ENCODE measurements around the gene CALML5. TPM values are rescaled to one million over a fixed set of nuclear protein-coding genes. Genes with fewer than 3 reads are reported as not detected.

The CALML5 gene
- total RNA-seq, 1 donor from 2014 or later: not detected

DNA sequence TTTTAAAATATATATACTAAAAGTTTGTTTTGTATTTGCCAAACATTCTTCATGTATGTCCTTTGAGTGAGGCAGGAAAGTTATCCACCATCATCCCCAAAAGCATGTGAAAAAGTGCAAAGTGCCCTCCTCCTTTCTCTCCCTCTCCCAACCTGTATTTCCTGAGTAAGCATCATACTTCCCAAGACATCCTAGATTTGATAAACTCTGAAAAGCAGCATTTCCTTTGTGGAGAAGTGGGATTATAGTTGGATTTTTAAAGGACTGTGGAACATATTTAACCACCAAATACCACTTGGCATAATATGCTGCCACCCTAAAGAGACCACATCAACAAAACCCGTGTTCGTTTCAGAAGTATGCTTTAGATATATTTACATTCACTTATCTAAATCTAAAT, 50.1 kb downstream of the CALML5 start:
- no peaks in the 10 kb centered on the region for H3K9me3 Mint-ChIP-seq (ENCODE audit: unreplicated experiment)
- H3K27ac Mint-ChIP-seq (ENCODE audit: unreplicated experiment): no peak overlapping the region
- H3K4me3 Mint-ChIP-seq (ENCODE audit: unreplicated experiment): peak overlapping the region; percentile 50
- peaks cover 41% of the 10 kb centered on the region for H3K4me1 Mint-ChIP-seq (ENCODE audit: unreplicated experiment)
- no peaks in the 10 kb centered on the region for H3K27me3 Mint-ChIP-seq (ENCODE audit: unreplicated experiment)
- H3K36me3 Mint-ChIP-seq (ENCODE audit: unreplicated experiment): peaks cover 19% of the 10 kb centered on the region
- no peak for DNase-seq (ENCODE audit: extremely low spot score, unreplicated experiment)
- TF ChIP-seq, protein P1, sequence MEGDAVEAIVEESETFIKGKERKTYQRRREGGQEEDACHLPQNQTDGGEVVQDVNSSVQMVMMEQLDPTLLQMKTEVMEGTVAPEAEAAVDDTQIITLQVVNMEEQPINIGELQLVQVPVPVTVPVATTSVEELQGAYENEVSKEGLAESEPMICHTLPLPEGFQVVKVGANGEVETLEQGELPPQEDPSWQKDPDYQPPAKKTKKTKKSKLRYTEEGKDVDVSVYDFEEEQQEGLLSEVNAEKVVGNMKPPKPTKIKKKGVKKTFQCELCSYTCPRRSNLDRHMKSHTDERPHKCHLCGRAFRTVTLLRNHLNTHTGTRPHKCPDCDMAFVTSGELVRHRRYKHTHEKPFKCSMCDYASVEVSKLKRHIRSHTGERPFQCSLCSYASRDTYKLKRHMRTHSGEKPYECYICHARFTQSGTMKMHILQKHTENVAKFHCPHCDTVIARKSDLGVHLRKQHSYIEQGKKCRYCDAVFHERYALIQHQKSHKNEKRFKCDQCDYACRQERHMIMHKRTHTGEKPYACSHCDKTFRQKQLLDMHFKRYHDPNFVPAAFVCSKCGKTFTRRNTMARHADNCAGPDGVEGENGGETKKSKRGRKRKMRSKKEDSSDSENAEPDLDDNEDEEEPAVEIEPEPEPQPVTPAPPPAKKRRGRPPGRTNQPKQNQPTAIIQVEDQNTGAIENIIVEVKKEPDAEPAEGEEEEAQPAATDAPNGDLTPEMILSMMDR (IDR thresholded peaks at IDR 0.05): no peak

Other genes starting within 250 kb of the CALML5 start
- gene UCN3, start 134.6 kb downstream of the CALML5 start, total RNA-seq: not detected in 2 replicates
- not detected in 2 replicates for gene TUBAL3, start 94.7 kb downstream of the CALML5 start, total RNA-seq
- 11.3 and 14.5 TPM in 2 replicates for gene NET1, start 87.0 kb downstream of the CALML5 start, total RNA-seq
- not detected in 2 replicates for gene CALML3, start 25.4 kb upstream of the CALML5 start, total RNA-seq
- gene ASB13, start 167.0 kb upstream of the CALML5 start, total RNA-seq: 16.0 and 18.4 TPM in 2 replicates
- gene TASOR2, start 185.3 kb upstream of the CALML5 start, total RNA-seq: 59.6 and 67.0 TPM in 2 replicates

Measured in osteocyte (in vitro differentiated cells).